Measurements from ENCODE around the gene NUDCD3. TPM values are rescaled to one million over a fixed set of nuclear protein-coding genes. Genes with fewer than 3 reads are reported as not detected.

NUDCD3 gene
- total and polyA plus RNA-seq, 2 of the 8 experiments (the other 6 are each of a cell fraction or from before 2014, with no cell fraction given) = 35.2 to 93.7 TPM

GRCh38 chr7:44330331-44330730 is 160.1 kb downstream of the NUDCD3 start (continued):
- no peak for TF ChIP-seq CHD7 (IDR thresholded peaks at IDR 0.05; ENCODE audit: insufficient replicate concordance, low read length)

Measured in H1 (cell line).